HG03439 (cell line): ENCODE results near the gene OLFM1.

ENCODE experiments used
- ATAC-seq: cut with Tn5 transposase; IDR thresholded peaks from one replicate; pipeline ENCODE4 v1.9.1; 2021; ENCODE audit warnings: mild to moderate bottlenecking, moderate library complexity; ENCODE audit not compliant: unreplicated experiment

OLFM1 gene

GRCh38 chr9:135167849-135168655 is 80.6 kb downstream of the OLFM1 start:
- no peak for ATAC-seq

- ATAC-seq = no peak
Measured at GRCh38 chr9:135169709-135170226, 82.3 kb downstream of the OLFM1 start.

- no peak for ATAC-seq
Measured at GRCh38 chr9:135170535-135170934, 83.1 kb downstream of the OLFM1 start.
